SK-N-SH treated with all-trans-retinoic acid at 6 μM for 48 hours (cell line): Measurements from ENCODE around the gene DNTT.

Experiments
- ARNTL ChIP-seq: fragments of 450-650 bp; formaldehyde crosslinking; IDR thresholded peaks from 2 replicates; pipeline ENCODE4 v1.5.0; 2020; ENCODE audit warnings: low read depth, mild to moderate bottlenecking, moderate library complexity, borderline replicate concordance
- GLIS3 ChIP-seq: fragments of 250-450 bp; sonication (Bioruptor Pico); IDR thresholded peaks from 2 replicates; pipeline ENCODE4 v1.5.0; 2020; ENCODE audit warnings: mild to moderate bottlenecking, moderate library complexity
- PPARA ChIP-seq: fragments of 250-450 bp; sonication (Bioruptor Pico); IDR thresholded peaks from 2 replicates; pipeline ENCODE4 v1.5.0; 2020; ENCODE audit warnings: mild to moderate bottlenecking, borderline replicate concordance
- RARB ChIP-seq: fragments of 250-450 bp; sonication (Bioruptor Pico); IDR thresholded peaks from 2 replicates; pipeline ENCODE4 v1.8.0; 2021; ENCODE audit warnings: mild to moderate bottlenecking, moderate library complexity
- ZFP30 ChIP-seq: fragments of 450-650 bp; formaldehyde crosslinking; IDR thresholded peaks from 2 replicates; pipeline ENCODE4 v1.5.0; 2022; ENCODE audit warnings: mild to moderate bottlenecking, moderate library complexity
- ZNF565 ChIP-seq: fragments of 450-650 bp; formaldehyde crosslinking; conservative IDR thresholded peaks from 2 replicates; pipeline ENCODE4 v1.5.0; 2020; ENCODE audit warnings: low read depth, mild to moderate bottlenecking, moderate library complexity
- ZNF70 ChIP-seq: fragments of 450-650 bp; formaldehyde crosslinking; IDR thresholded peaks from 2 replicates; pipeline ENCODE4 v1.5.0; 2020; ENCODE audit warnings: mild to moderate bottlenecking, moderate library complexity
- TF ChIP-seq, protein P1 (sequence below): fragments of 250-450 bp; sonication (Bioruptor Pico); IDR thresholded peaks from 2 replicates; pipeline ENCODE4 v1.5.1; 2020; ENCODE audit warnings: low read depth, mild to moderate bottlenecking, moderate library complexity
- TF ChIP-seq, protein P2 (sequence below): fragments of 250-450 bp; sonication (Bioruptor Pico); IDR thresholded peaks from 2 replicates; pipeline ENCODE4 v1.8.0; 2020; ENCODE audit warnings: mild to moderate bottlenecking, moderate library complexity, borderline replicate concordance

DNA sequence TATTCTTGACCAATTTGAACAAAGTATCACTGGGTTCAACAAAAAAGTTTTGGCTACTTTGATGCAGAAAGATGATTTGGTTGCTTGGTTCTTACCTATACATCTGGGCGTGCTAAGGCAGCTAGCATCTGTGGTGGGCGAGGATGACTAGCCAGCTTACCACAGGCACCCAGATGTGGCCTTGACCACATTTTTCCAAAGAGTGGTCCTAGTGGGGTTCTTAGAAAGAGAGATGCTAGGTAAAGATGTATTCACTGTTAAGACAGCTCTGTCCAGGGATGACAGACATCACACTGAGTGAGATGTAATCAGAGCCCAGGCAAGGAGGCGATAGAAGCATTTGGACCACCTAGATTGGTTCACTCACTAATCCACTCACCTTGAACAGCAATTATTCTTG is 785 bp downstream of the DNTT start:
- TF ChIP-seq, protein P1, sequence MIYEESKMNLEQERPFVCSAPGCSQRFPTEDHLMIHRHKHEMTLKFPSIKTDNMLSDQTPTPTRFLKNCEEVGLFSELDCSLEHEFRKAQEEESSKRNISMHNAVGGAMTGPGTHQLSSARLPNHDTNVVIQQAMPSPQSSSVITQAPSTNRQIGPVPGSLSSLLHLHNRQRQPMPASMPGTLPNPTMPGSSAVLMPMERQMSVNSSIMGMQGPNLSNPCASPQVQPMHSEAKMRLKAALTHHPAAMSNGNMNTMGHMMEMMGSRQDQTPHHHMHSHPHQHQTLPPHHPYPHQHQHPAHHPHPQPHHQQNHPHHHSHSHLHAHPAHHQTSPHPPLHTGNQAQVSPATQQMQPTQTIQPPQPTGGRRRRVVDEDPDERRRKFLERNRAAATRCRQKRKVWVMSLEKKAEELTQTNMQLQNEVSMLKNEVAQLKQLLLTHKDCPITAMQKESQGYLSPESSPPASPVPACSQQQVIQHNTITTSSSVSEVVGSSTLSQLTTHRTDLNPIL (CRISPR knock-in tag), result no peak
- TF ChIP-seq RARB (CRISPR knock-in tag) (no peak), ZNF565 (no peak), GLIS3 (no peak), ZNF70 (CRISPR knock-in tag) (no peak), ARNTL (CRISPR knock-in tag) (no peak), ZFP30 (CRISPR knock-in tag) (no peak), PPARA (CRISPR knock-in tag) (no peak)
- TF ChIP-seq, protein P2, sequence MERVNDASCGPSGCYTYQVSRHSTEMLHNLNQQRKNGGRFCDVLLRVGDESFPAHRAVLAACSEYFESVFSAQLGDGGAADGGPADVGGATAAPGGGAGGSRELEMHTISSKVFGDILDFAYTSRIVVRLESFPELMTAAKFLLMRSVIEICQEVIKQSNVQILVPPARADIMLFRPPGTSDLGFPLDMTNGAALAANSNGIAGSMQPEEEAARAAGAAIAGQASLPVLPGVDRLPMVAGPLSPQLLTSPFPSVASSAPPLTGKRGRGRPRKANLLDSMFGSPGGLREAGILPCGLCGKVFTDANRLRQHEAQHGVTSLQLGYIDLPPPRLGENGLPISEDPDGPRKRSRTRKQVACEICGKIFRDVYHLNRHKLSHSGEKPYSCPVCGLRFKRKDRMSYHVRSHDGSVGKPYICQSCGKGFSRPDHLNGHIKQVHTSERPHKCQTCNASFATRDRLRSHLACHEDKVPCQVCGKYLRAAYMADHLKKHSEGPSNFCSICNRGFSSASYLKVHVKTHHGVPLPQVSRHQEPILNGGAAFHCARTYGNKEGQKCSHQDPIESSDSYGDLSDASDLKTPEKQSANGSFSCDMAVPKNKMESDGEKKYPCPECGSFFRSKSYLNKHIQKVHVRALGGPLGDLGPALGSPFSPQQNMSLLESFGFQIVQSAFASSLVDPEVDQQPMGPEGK (CRISPR knock-in tag), result no peak
